ENCODE data around the gene TMEM128.

DNA sequence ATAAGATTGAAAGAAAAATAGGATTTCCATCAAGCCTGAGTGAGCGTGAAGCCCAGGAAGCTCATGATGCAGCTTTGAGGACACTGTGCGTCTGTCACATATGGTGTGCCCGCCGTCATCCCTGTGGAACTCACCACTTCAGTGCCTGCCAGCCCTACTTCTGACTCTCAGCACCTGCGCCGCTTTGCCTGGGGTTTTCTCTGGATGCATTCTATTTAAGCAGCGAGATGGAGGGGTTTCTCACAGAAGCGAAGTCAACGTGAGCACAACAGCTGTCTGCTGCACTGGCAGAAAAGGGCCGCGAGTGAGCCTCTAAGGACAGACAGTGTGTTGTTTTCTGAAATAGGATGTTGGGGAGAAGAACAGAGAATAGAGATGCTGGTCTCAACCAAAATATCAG is 6.2 kb upstream of the TMEM128 start:
- TF ChIP-seq CTCF (conservative IDR thresholded peaks at IDR 0.05; ENCODE audit: low read depth, low read length) (no peak), EZH2 (IDR thresholded peaks at IDR 0.05; ENCODE audit: borderline replicate concordance, low read depth, low read length, poor library complexity, severe bottlenecking) (no peak)
